Esophagus squamous epithelium (tissue), 4 donors: ENCODE data around the gene TAF12.

Experiments
- CTCF ChIP-seq, 6 experiments: fragments of 450-650 bp in 4 of 6; fragments of 200-600 bp in 2 of 6; sonication (generic) in 2 of 6; IDR thresholded peaks; one replicate each; pipeline ENCODE4 v1.5.1; 2016 to 2019; ENCODE audit warnings: antibody characterized with exemption in 6 of 6, mild to moderate bottlenecking in 4 of 6, moderate library complexity in 4 of 6
- POLR2A ChIP-seq, 4 donors: fragments of 450-650 bp; IDR thresholded peaks; one replicate each; pipeline ENCODE4 v1.6.1; 2017; ENCODE audit warnings: antibody characterized with exemption in 4 of 4, mild to moderate bottlenecking in 4 of 4, moderate library complexity in 3 of 4

DNA sequence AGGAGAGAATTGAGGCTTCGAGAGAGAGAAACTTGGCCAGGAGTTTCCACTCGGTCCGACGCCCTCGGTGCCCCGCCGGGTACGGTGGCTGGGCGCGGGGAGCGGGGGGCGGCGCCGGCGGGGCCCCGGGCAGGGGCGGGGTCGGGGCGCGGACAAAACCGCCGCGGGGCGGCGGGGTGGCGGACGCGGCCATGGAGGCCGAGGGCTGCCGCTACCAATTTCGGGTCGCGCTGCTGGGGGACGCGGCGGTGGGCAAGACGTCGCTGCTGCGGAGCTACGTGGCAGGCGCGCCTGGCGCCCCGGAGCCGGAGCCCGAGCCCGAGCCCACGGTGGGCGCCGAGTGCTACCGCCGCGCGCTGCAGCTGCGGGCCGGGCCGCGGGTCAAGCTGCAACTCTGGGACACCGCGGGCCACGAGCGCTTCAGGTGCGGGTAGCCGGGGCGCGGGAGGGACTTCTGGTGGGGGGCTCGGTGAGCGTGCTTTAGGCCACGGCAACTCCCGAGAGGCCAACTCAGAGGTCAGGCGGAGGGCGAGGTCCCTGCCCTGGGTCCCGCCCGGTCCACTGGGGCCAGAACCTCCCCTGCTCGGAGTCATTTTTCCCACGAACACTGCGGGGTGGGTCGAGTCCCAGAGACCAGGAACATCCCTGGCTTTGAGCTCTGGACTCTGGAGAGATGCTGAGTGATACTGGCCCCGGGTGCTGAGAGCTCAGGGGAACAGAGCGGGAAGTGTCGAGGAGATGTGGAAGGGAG is 50.4 kb downstream of the TAF12 start:
- TF ChIP-seq CTCF (IDR thresholded peaks at IDR 0.05) (no peak), POLR2A (IDR thresholded peaks at IDR 0.05) (no peak)
